ENCODE measurements around the gene HNF1B. TPM values are rescaled to one million over a fixed set of nuclear protein-coding genes. Genes with fewer than 3 reads are reported as not detected.

HNF1B gene
- total RNA-seq, 4 donors from 2014 or later: 0.29 to 1.5 TPM; not detected in 2

GRCh38 chr17:37706446-37706845 is 38.4 kb downstream of the HNF1B start:
- no peak overlapping the region for H3K27ac ChIP-seq
- H3K4me1 ChIP-seq: no peaks in the 10 kb centered on the region
- no peaks in the 10 kb centered on the region for H3K36me3 ChIP-seq
- TF ChIP-seq, protein P1, sequence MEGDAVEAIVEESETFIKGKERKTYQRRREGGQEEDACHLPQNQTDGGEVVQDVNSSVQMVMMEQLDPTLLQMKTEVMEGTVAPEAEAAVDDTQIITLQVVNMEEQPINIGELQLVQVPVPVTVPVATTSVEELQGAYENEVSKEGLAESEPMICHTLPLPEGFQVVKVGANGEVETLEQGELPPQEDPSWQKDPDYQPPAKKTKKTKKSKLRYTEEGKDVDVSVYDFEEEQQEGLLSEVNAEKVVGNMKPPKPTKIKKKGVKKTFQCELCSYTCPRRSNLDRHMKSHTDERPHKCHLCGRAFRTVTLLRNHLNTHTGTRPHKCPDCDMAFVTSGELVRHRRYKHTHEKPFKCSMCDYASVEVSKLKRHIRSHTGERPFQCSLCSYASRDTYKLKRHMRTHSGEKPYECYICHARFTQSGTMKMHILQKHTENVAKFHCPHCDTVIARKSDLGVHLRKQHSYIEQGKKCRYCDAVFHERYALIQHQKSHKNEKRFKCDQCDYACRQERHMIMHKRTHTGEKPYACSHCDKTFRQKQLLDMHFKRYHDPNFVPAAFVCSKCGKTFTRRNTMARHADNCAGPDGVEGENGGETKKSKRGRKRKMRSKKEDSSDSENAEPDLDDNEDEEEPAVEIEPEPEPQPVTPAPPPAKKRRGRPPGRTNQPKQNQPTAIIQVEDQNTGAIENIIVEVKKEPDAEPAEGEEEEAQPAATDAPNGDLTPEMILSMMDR (IDR thresholded peaks at IDR 0.05): no peak
- no peak for TF ChIP-seq POLR2A (IDR thresholded peaks at IDR 0.05)
- H3K9me3 ChIP-seq: no peaks in the 10 kb centered on the region
- H3K27me3 ChIP-seq: no peaks in the 10 kb centered on the region
- DNase-seq: no peak
- no peak overlapping the region for H3K4me3 ChIP-seq
- intact Hi-C loops (cut with DNase I; ENCODE audit: low total_unique reads): no loop called here

- DNase-seq: no peak
- no peaks in the 10 kb centered on the region for H3K27me3 ChIP-seq
- H3K27ac ChIP-seq: no peak overlapping the region
- no peaks in the 10 kb centered on the region for H3K36me3 ChIP-seq
- no peaks in the 10 kb centered on the region for H3K4me1 ChIP-seq
- no peak overlapping the region for H3K4me3 ChIP-seq
- intact Hi-C loops (cut with DNase I; ENCODE audit: low total_unique reads): no loop called here
- no peaks in the 10 kb centered on the region for H3K9me3 ChIP-seq
- no peak for TF ChIP-seq POLR2A (IDR thresholded peaks at IDR 0.05)
- TF ChIP-seq, protein P1 (IDR thresholded peaks at IDR 0.05): no peak
Measured at GRCh38 chr17:37702598-37702997, 42.3 kb downstream of the HNF1B start.

DNA sequence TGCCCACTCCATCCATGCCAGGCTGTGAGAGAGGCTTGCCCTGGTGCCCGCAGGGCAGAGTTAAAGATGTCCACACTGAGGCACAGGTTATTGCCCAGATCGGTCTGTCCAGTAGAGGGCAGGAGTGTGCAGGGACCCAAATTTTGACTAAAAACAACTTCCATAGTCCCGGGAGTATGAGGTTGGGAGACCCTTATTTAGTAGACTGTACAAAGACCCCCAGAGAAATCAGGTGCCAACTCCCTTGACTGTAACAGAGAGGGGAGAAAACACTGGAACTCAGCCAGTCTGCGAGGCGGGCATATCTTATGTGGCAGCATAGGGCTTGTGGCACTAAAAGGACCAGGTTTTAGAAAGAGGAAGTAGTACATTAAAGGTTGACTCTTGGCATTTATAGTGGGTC is 43.4 kb downstream of the HNF1B start:
- Histone ChIP-seq H3K27me3 (no peaks in the 10 kb centered on the region), H3K27ac (no peak overlapping the region), H3K4me1 (no peaks in the 10 kb centered on the region), H3K9me3 (no peaks in the 10 kb centered on the region), H3K4me3 (no peak overlapping the region), H3K36me3 (no peaks in the 10 kb centered on the region)
- DNase-seq: no peak
- TF ChIP-seq, protein P1 (IDR thresholded peaks at IDR 0.05): peak in 1 of 4 experiments; percentile 14
- no peak for TF ChIP-seq POLR2A (IDR thresholded peaks at IDR 0.05)
- intact Hi-C loops (cut with DNase I; ENCODE audit: low total_unique reads): no loop called here

GRCh38 chr17:37700881-37701280 is 44.0 kb downstream of the HNF1B start:
- no peaks in the 10 kb centered on the region for H3K36me3 ChIP-seq
- TF ChIP-seq, protein P1 (IDR thresholded peaks at IDR 0.05): no peak
- no peak for TF ChIP-seq POLR2A (IDR thresholded peaks at IDR 0.05)
- H3K27ac ChIP-seq: no peak overlapping the region
- H3K27me3 ChIP-seq: no peaks in the 10 kb centered on the region
- no peak overlapping the region for H3K4me3 ChIP-seq
- intact Hi-C loops (cut with DNase I; ENCODE audit: low total_unique reads): no loop called here
- no peak for DNase-seq
- no peaks in the 10 kb centered on the region for H3K4me1 ChIP-seq
- no peaks in the 10 kb centered on the region for H3K9me3 ChIP-seq

DNA sequence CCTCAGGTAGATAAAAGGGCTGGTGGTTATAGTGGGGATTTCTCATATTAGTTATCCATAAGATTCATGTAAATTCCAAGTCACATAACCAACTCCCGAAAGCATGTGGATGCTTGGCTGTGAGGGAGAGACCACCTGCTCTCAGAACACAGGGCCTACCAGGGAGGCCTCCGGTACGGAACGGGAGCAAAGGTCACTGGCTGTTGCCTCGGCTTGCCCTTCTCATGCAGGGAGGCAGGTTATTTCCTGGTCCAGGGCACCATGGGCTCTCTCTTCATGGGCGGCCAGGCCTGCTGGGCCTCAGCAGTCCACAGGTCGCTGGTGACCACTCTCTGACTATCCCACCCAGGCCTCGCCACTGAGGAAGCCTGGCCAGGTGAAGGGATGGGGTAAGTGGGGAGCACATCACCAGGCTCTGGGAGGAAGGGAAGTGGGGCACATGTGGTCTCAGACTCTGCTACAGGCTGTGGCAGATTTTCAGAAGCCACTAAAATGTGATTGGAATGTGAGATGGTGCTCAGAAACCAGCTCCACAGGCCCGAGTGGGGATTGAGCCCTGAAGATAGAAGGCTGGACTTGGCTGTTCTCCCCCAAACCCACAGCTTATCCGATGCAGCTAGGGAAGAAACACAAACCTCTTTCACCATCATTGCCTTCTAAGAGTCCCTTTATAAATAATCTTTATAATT is 45.4 kb downstream of the HNF1B start:
- Histone ChIP-seq H3K36me3 (no peaks in the 10 kb centered on the region), H3K4me1 (no peaks in the 10 kb centered on the region), H3K27me3 (no peaks in the 10 kb centered on the region), H3K9me3 (no peaks in the 10 kb centered on the region), H3K27ac (no peak overlapping the region), H3K4me3 (no peak overlapping the region)
- no peak for TF ChIP-seq POLR2A (IDR thresholded peaks at IDR 0.05)
- TF ChIP-seq, protein P1 (IDR thresholded peaks at IDR 0.05): no peak
- no peak for DNase-seq
- intact Hi-C loops (cut with DNase I; ENCODE audit: low total_unique reads): no loop called here

Data from uterus (tissue), 4 donors.